MCF 10A (cell line): ENCODE results near the gene ACTL6B. TPM values are rescaled to one million over a fixed set of nuclear protein-coding genes. Genes with fewer than 3 reads are reported as not detected.

Source experiments
- BruUV-seq: library from RNA; stranded (reverse); fragments of 400-500 nt; replicated peaks from 2 replicates; lab custom pipeline; 2021; lab: Mats Ljungman, UMichigan
- CTCF ChIA-PET: fragments of 300-600 bp; sonication (Branson Sonifier 250); formaldehyde crosslinking; extraction: SDS; loops from one replicate; lab custom pipeline; 2021; ENCODE audit warnings: antibody characterized with exemption, inconsistent platforms; lab: Yijun Ruan, JAX
- POLR2A ChIA-PET: fragments of 300-600, 350-650 bp; sonication (Branson Sonifier 250); formaldehyde crosslinking; extraction: SDS; loops from one replicate; lab custom pipeline; 2020; ENCODE audit warnings: antibody characterized with exemption, inconsistent platforms; lab: Yijun Ruan, JAX
- DNase-seq: peaks from one replicate; pipeline ENCODE4 v3.0.0-alpha.2; 2018; ENCODE audit not compliant: unreplicated experiment
- H3K27ac Mint-ChIP-seq: one replicate; pipeline ENCODE4 v1.8.0; 2022; ENCODE audit warnings: mild to moderate bottlenecking, low read depth, mixed read lengths; ENCODE audit not compliant: unreplicated experiment
- H3K27me3 Mint-ChIP-seq: one replicate; pipeline ENCODE4 v1.8.0; 2022; ENCODE audit warnings: mixed read lengths; ENCODE audit not compliant: insufficient read depth, unreplicated experiment
- H3K36me3 Mint-ChIP-seq: one replicate; pipeline ENCODE4 v1.8.0; 2022; ENCODE audit warnings: mild to moderate bottlenecking, moderate library complexity, mixed read lengths; ENCODE audit not compliant: insufficient read depth, unreplicated experiment
- H3K4me1 Mint-ChIP-seq: one replicate; pipeline ENCODE4 v1.8.0; 2022; ENCODE audit warnings: mixed read lengths; ENCODE audit not compliant: insufficient read depth, unreplicated experiment
- H3K4me3 Mint-ChIP-seq: one replicate; pipeline ENCODE4 v1.8.0; 2022; ENCODE audit warnings: mild to moderate bottlenecking, moderate library complexity, mixed read lengths; ENCODE audit not compliant: unreplicated experiment
- H3K9me3 Mint-ChIP-seq: one replicate; pipeline ENCODE4 v1.8.0; 2022; ENCODE audit warnings: mixed read lengths; ENCODE audit not compliant: unreplicated experiment
- intact Hi-C: fragments of 100-400 bp; cut with micrococcal nuclease; formaldehyde crosslinking; loops from 2 replicates; pipeline ENCODE4 v1.14.1; 2022
- total RNA-seq: library from RNA; stranded (reverse); gene quantifications from 2 replicates; pipeline ENCODE4 v1.2.3, GENCODE V29; 2022
- TF ChIP-seq, protein P1 (sequence below): fragments of 200-600 bp; IDR thresholded peaks from one replicate; pipeline ENCODE4 v1.8.0; 2022; ENCODE audit warnings: antibody characterized with exemption, mild to moderate bottlenecking; ENCODE audit not compliant: unreplicated experiment

The ACTL6B gene
- total RNA-seq, 1 experiment from 2014 or later, result not detected

GRCh38 chr7:100688326-100688860, 32.1 kb upstream of the ACTL6B start:
- TF ChIP-seq, protein P1, sequence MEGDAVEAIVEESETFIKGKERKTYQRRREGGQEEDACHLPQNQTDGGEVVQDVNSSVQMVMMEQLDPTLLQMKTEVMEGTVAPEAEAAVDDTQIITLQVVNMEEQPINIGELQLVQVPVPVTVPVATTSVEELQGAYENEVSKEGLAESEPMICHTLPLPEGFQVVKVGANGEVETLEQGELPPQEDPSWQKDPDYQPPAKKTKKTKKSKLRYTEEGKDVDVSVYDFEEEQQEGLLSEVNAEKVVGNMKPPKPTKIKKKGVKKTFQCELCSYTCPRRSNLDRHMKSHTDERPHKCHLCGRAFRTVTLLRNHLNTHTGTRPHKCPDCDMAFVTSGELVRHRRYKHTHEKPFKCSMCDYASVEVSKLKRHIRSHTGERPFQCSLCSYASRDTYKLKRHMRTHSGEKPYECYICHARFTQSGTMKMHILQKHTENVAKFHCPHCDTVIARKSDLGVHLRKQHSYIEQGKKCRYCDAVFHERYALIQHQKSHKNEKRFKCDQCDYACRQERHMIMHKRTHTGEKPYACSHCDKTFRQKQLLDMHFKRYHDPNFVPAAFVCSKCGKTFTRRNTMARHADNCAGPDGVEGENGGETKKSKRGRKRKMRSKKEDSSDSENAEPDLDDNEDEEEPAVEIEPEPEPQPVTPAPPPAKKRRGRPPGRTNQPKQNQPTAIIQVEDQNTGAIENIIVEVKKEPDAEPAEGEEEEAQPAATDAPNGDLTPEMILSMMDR, result no peak
- Mint-ChIP-seq H3K4me3 (no peak overlapping the region), H3K27me3 (no peaks in the 10 kb centered on the region), H3K27ac (no peak overlapping the region), H3K4me1 (peaks cover 19% of the 10 kb centered on the region), H3K36me3 (peaks cover 56% of the 10 kb centered on the region), H3K9me3 (no peaks in the 10 kb centered on the region)
- no peak for DNase-seq
- POLR2A ChIA-PET, result no interaction called here
- intact Hi-C loops, result no loop called here
- no TSS peak for BruUV-seq
- CTCF ChIA-PET, result interaction anchor here (0.7 to 6.0 kb wide), 3 partner anchors 103 to 193 kb away, joined by 3 to 87 read pairs (median 3); no protein-coding TSS in a partner anchor

DNA sequence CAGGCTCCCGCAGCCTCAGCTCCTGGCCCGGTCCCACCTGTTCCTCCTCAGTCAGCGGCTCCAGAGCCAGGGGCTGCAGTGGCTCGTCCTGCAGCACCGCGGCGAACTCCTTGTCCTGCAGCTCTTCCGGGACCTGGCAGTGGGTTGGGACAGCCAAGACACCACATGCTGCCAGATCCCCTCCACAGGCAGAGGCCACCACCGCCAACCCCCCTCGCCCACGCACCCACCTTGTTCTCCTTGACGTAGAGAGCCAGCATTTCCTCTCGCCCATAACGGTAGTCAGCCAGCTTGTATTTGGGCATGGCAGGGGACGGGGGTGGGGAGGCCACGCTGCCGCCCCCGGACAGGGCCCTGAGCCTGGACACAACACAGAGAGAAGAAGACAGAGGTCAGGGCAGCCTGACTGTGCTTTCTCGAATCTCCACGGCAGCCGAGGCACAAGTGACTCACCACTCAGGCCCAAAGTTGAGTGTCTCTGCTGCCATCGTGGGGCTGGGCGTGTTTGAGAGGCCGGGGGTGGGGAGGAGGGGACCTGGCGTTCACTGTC, 31.6 kb upstream of the ACTL6B start:
- ChIA-PET POLR2A (no interaction called here), CTCF (interaction anchor here (0.7 to 6.0 kb wide), 2 partner anchors 126 to 193 kb away, joined by 3 to 87 read pairs; no protein-coding TSS in a partner anchor)
- Mint-ChIP-seq H3K4me3 (no peak overlapping the region), H3K4me1 (peaks cover 15% of the 10 kb centered on the region), H3K9me3 (no peaks in the 10 kb centered on the region), H3K36me3 (peaks cover 56% of the 10 kb centered on the region), H3K27me3 (no peaks in the 10 kb centered on the region), H3K27ac (no peak overlapping the region)
- TF ChIP-seq, protein P1, result no peak
- intact Hi-C loops, result no loop called here
- BruUV-seq, result no TSS peak
- DNase-seq, result no peak

DNA sequence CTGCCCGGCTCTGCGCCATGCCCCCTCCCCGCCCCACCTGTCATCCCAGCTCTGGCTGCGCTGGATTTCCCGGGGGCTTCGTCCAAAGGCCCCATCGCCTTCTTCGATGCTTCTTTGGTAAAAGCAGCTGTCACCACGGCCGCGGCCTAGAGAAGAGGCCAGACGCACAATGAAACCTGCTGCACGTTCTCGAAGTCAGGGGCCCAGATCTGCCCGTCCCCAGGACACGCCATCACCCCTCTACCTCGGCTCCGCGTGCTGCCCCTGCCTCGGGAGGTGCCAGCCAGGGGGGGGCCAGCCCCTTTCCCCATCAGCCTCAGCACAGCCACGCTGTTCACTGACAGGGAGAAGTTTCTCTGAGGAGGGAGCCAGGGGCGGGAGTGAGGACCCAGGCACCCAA, 31.0 kb upstream of the ACTL6B start:
- no peak for DNase-seq
- Mint-ChIP-seq H3K27me3 (no peaks in the 10 kb centered on the region), H3K4me1 (peaks cover 10% of the 10 kb centered on the region), H3K27ac (no peak overlapping the region), H3K9me3 (no peaks in the 10 kb centered on the region), H3K36me3 (peaks cover 54% of the 10 kb centered on the region), H3K4me3 (no peak overlapping the region)
- intact Hi-C loops, result no loop called here
- BruUV-seq, result no TSS peak
- CTCF ChIA-PET, result no interaction called here
- TF ChIP-seq, protein P1, result no peak
- POLR2A ChIA-PET, result no interaction called here

GRCh38 chr7:100686822-100687211, 30.6 kb upstream of the ACTL6B start:
- Mint-ChIP-seq H3K36me3 (peaks cover 50% of the 10 kb centered on the region), H3K4me1 (peaks cover 5% of the 10 kb centered on the region), H3K27ac (no peak overlapping the region), H3K27me3 (no peaks in the 10 kb centered on the region), H3K9me3 (no peaks in the 10 kb centered on the region), H3K4me3 (no peak overlapping the region)
- TF ChIP-seq, protein P1, result no peak
- no peak for DNase-seq
- ChIA-PET CTCF (interaction anchor here (1.0 kb wide), 1 partner anchor 100 kb away, joined by 3 read pairs; no protein-coding TSS in a partner anchor), POLR2A (no interaction called here)
- intact Hi-C loops, result no loop called here
- no TSS peak for BruUV-seq
